MM.1S (cell line): ENCODE measurements around the gene CD244.

Source experiments
- DNase-seq: peaks from one replicate; pipeline ENCODE4 v3.0.0-alpha.2; 2015
- H2AFZ ChIP-seq: fragments of 300-600 bp; sonication (generic); 2 replicates; pipeline ENCODE4 v1.6.0; 2016; ENCODE audit warnings: antibody characterized with exemption, low read length
- H3F3A ChIP-seq: fragments of 300-600 bp; sonication (generic); 2 replicates; pipeline ENCODE4 v1.6.1; 2016; ENCODE audit warnings: mild to moderate bottlenecking, antibody characterized with exemption, low read length, moderate library complexity, mixed read lengths; ENCODE audit not compliant: insufficient read depth
- H3K27ac ChIP-seq: fragments of 300-600 bp; sonication (generic); 2 replicates; pipeline ENCODE4 v1.5.1; 2016; ENCODE audit warnings: mild to moderate bottlenecking, low read length
- H3K27me3 ChIP-seq: fragments of 300-600 bp; sonication (generic); replicated peaks from 2 replicates; pipeline ENCODE4 v1.6.0; 2016; ENCODE audit warnings: low read length; ENCODE audit not compliant: insufficient read depth
- H3K36me3 ChIP-seq: fragments of 300-600 bp; sonication (generic); replicated peaks from 2 replicates; pipeline ENCODE4 v1.6.1; 2016; ENCODE audit warnings: mild to moderate bottlenecking, low read length, mixed read lengths; ENCODE audit not compliant: insufficient read depth
- H3K4me1 ChIP-seq: fragments of 300-600 bp; sonication (generic); 2 replicates; pipeline ENCODE4 v1.6.1; 2016; ENCODE audit warnings: low read length, mixed read lengths
- H3K4me2 ChIP-seq: fragments of 300-600 bp; sonication (generic); 2 replicates; pipeline ENCODE4 v1.6.0; 2016; ENCODE audit warnings: low read depth, low read length
- H3K4me3 ChIP-seq: fragments of 300-600 bp; sonication (generic); 2 replicates; pipeline ENCODE4 v1.5.1; 2016; ENCODE audit warnings: low read length, mixed read lengths
- H3K79me2 ChIP-seq: fragments of 300-600 bp; sonication (generic); 2 replicates; pipeline ENCODE4 v1.6.1; 2016; ENCODE audit warnings: mixed run types, low read length, mixed read lengths
- H3K9ac ChIP-seq: fragments of 300-600 bp; sonication (generic); 2 replicates; pipeline ENCODE4 v1.6.1; 2016; ENCODE audit warnings: low read length, mixed read lengths
- H3K9me2 ChIP-seq: fragments of 300-600 bp; sonication (generic); replicated peaks from 2 replicates; pipeline ENCODE4 v1.6.1; 2016; ENCODE audit warnings: mild to moderate bottlenecking, low read length, mixed read lengths; ENCODE audit not compliant: insufficient read depth
- H3K9me3 ChIP-seq: fragments of 300-600 bp; sonication (generic); replicated peaks from 2 replicates; pipeline ENCODE4 v1.6.1; 2016; ENCODE audit warnings: mild to moderate bottlenecking, low read length, mixed read lengths; ENCODE audit not compliant: insufficient read depth
- H4K20me1 ChIP-seq: fragments of 300-600 bp; sonication (generic); 2 replicates; pipeline ENCODE4 v1.6.1; 2016; ENCODE audit warnings: mild to moderate bottlenecking, low read length, moderate library complexity, mixed read lengths; ENCODE audit not compliant: insufficient read depth
- EZH2 ChIP-seq: fragments of 300-600 bp; sonication (generic); optimal IDR thresholded peaks from 2 replicates; pipeline ENCODE3; 2017; ENCODE audit warnings: low read depth, mild to moderate bottlenecking, antibody characterized with exemption, low read length, mixed read lengths
- EZH2phosphoT487 ChIP-seq: fragments of 300-600 bp; sonication (generic); IDR thresholded peaks from 2 replicates; pipeline ENCODE4 v1.6.1; 2018; ENCODE audit warnings: antibody characterized with exemption, low read length
- TF ChIP-seq, protein P1 (sequence below): fragments of 300-600 bp; sonication (generic); IDR thresholded peaks from 2 replicates; pipeline ENCODE4 v1.5.1; 2016; ENCODE audit warnings: antibody characterized with exemption, low read length, mixed read lengths

The CD244 gene, protein sequence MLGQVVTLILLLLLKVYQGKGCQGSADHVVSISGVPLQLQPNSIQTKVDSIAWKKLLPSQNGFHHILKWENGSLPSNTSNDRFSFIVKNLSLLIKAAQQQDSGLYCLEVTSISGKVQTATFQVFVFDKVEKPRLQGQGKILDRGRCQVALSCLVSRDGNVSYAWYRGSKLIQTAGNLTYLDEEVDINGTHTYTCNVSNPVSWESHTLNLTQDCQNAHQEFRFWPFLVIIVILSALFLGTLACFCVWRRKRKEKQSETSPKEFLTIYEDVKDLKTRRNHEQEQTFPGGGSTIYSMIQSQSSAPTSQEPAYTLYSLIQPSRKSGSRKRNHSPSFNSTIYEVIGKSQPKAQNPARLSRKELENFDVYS

DNA sequence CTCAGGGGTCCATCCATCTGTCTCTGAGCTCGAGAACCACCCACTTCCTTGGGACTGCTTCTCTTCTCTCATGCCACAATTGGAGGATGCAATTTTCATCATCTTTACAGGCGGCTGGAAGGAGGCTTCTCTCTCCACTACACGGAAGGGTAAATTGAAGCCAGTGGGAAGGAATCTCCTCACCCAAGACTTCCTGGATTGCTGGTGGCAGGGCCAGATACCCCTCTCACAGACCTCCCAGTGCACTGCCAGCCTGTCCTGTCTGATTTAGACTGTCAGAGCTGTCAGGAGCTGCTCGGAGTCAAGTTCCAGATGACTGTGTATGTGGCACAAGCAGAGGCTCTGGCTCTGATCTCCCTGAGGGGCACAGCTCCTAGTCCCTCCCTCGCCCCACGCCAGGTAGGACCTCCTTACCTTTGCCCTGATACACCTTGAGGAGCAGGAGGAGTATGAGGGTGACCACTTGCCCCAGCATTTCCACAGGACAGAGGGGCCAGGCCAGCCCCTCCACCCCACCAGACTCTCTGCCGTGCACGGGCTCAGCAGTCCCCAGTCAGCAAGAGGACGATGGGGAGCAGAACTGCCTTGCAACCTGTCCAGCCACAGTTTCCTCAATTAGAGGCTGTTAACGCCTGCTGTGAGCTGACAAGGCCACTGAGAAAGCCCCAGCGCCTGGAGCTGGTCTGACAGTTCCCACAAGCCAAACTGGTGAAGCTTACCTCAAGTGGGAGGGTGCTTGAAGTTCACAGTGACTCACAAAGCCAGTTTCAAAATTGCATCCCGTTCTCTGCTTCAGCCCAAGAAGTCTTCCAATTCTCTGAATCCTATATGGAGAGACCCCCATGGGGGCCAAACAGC lies at the start of gene CD244:
Gene CD244, minus strand, starts transcription at position 685 of the 858 bp plus-strand sequence. Its CDS starts 210 bp downstream, at position 475.
- Histone ChIP-seq H4K20me1 (no peaks in the 10 kb centered on the region), H3K4me2 (no peak within 1 kb of the TSS), H3K9me2 (no peaks in the 10 kb centered on the region), H3K27ac (no peak within 1 kb of the TSS), H3F3A (no peaks in the 10 kb centered on the region), H3K4me1 (no peaks in the 10 kb centered on the region), H3K9me3 (no peaks in the 10 kb centered on the region), H3K79me2 (no peaks in the 10 kb centered on the region), H3K9ac (no peak within 1 kb of the TSS), H3K36me3 (no peaks in the 10 kb centered on the region), H3K27me3 (no peaks in the 10 kb centered on the region), H2AFZ (no peak within 1 kb of the TSS), H3K4me3 (no peak within 1 kb of the TSS)
- DNase-seq, result no peak
- TF ChIP-seq, protein P1, sequence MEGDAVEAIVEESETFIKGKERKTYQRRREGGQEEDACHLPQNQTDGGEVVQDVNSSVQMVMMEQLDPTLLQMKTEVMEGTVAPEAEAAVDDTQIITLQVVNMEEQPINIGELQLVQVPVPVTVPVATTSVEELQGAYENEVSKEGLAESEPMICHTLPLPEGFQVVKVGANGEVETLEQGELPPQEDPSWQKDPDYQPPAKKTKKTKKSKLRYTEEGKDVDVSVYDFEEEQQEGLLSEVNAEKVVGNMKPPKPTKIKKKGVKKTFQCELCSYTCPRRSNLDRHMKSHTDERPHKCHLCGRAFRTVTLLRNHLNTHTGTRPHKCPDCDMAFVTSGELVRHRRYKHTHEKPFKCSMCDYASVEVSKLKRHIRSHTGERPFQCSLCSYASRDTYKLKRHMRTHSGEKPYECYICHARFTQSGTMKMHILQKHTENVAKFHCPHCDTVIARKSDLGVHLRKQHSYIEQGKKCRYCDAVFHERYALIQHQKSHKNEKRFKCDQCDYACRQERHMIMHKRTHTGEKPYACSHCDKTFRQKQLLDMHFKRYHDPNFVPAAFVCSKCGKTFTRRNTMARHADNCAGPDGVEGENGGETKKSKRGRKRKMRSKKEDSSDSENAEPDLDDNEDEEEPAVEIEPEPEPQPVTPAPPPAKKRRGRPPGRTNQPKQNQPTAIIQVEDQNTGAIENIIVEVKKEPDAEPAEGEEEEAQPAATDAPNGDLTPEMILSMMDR, result no peak

DNA sequence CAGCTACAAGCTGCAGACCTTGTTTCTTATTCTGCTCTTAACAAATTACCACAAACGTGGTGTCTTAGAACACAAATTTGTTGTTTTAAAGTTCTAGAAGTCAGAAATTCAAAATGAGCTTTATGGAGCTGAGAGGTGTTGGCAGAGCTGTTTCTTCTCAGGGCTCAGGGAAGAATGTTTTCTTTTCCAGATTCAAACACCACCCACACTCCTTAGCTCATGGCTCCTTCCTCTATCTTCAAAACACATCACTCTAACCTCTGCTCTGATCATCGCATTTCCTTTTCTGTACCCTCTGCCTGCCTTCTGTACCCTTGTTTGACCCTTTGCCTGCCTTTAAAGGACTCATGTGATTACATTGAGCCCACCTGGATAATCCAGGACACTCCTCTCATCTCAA lies 49.2 kb upstream of the CD244 start:
- Histone ChIP-seq H3K4me1 (no peaks in the 10 kb centered on the region), H3K9ac (no peak overlapping the region), H3K79me2 (no peaks in the 10 kb centered on the region), H4K20me1 (no peaks in the 10 kb centered on the region), H3K36me3 (no peaks in the 10 kb centered on the region), H3K27me3 (no peaks in the 10 kb centered on the region), H3F3A (no peaks in the 10 kb centered on the region), H3K27ac (no peak overlapping the region), H3K4me2 (no peak overlapping the region), H2AFZ (no peak overlapping the region), H3K4me3 (no peak overlapping the region), H3K9me3 (no peaks in the 10 kb centered on the region), H3K9me2 (no peaks in the 10 kb centered on the region)
- TF ChIP-seq EZH2phosphoT487 (no peak), EZH2 (no peak)
- TF ChIP-seq, protein P1, result no peak
- DNase-seq, result no peak

DNA sequence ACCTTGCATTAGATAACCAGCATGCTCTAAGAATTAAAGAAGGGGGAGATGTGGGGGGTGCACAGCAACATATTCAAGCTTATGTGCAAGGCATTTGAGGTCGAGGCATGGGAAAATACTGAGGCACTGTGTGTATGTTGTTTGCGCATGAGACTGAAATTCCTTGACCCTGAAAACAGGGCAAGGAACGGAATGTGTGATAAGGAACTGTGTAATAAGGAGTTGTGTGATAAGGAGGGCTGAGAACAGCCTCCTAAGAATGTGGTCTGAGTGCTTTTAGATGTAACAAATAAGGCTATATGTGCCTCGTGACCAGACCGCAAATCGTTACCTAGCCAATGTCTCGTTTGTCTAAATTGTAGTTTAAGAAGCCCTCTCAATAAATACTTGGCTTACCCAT lies 48.8 kb upstream of the CD244 start:
- Histone ChIP-seq H3K36me3 (no peaks in the 10 kb centered on the region), H3F3A (no peaks in the 10 kb centered on the region), H3K9ac (no peak overlapping the region), H3K27me3 (no peaks in the 10 kb centered on the region), H3K9me2 (no peaks in the 10 kb centered on the region), H3K4me2 (no peak overlapping the region), H3K9me3 (no peaks in the 10 kb centered on the region), H2AFZ (no peak overlapping the region), H3K4me1 (no peaks in the 10 kb centered on the region), H4K20me1 (no peaks in the 10 kb centered on the region), H3K27ac (no peak overlapping the region), H3K4me3 (no peak overlapping the region), H3K79me2 (no peaks in the 10 kb centered on the region)
- DNase-seq, result no peak
- TF ChIP-seq, protein P1, result no peak
- TF ChIP-seq EZH2phosphoT487 (no peak), EZH2 (no peak)
